Globus pallidus (tissue), 1 donor: ENCODE data around the gene PISD.
"Not testable (repeated sequence)": the region's sequence is repeated elsewhere in the genome, so short reads cannot be mapped to it uniquely, and the experiment has no call there.

Source experiments
- DNase-seq: peaks from one replicate; pipeline ENCODE4 v3.0.0-alpha.2; 2015; ENCODE audit warnings: low spot score

The PISD gene

DNA sequence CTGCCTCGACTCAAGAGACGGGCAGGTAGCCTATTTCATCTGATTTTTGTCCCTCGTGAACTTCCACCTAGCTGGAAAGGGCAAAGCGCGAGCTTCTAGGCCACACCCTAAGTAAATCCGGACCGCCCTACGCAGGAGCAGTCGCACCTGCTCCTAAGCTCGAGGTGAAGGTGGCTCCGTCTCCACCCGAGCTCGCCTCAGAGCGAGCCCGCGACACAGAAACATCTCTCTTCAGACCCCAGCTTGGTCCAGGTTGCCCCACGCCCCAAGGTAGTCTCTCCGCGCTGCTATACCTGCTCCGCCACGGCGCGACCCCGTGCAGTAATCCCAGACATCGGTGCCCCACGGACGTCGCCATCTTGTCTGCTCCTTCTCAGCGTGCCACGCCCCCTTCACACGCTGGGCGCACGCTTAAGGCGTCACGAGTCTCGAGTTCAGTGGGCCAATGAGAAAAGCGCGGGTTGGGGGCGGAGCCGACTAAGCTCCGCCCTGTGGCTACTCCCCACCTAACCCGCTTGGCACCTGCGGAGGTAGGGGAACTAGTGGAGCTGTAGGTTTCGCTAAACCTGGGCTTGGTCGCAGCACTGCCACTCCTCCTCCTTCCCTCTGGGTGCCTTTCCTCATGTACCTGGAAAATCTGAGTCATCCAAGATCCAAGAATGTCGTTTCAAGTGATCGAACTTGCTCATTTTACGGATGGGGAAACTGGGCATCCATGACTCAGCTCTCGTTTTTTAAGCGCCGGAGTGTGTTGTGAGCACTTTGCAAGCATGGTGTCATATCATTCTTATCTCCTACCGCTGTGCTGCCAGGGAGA lies at the start of gene PISD:
Gene PISD, minus strand, starts transcription at position 365 of the 817 bp plus-strand sequence. Its CDS starts 7 bp downstream, at position 358.
- DNase-seq: peak; percentile 89

DNA sequence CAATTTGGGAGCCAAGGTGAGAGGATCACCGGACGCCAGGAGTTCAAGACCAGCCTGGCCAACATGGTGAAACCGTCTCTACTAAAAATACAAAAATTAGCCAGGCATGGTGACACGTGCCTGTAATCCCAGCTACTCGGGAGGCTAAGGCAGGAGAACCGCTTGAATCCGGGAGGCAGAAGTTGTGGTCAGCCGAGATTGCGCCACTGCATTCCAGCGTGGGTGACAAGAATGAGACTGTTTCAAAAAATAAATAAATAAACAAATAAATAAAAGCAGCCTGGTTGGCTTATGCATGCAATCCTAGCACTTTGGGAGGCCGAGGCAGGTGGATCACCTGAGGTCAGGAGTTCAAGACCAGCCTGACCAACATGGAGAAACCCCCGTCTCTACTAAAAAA lies 49.2 kb upstream of the PISD start:
- DNase-seq: not testable (repeated sequence)

DNA sequence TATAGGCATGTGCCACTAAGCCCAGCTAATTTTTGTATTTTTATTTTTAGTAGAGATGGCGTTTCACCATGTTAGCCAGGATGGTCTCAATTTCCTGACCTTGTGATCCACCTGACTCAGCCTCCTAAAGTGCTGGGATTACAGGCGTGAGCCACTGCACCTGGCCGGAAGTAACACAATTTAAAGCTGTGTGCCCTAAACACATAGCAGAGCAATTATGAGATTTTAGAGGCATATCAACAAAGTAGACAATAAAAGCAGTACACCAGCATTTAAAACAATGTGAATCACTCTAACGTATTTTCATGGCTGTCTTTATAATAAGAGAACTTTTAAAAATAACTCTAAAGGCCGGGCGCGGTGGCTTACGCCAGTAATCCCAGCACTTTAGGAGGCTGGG lies 45.5 kb upstream of the PISD start:
- no peak for DNase-seq

GRCh38 chr22:31695423-31695822 lies 33.4 kb upstream of the PISD start:
- DNase-seq: no peak

DNA sequence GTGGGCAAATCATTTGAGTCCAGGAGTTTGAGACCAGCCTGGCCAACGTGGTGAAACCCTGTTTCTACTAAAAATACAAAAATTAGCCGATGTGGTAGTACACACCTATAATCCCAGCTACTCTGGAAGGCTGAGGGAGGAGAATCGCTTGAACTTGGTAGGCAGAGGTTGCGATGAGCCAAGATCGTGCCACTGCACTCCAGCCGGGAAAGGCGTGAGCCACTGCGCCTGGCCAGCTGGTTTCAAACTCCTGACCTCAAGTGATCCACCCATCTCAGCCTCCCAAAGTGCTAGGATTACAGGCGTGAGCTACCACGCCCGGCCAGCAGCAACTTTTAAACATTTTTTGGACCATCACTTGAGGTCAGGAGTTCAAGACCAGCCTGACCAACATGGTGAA lies 32.0 kb upstream of the PISD start:
- DNase-seq: not testable (repeated sequence)

DNA sequence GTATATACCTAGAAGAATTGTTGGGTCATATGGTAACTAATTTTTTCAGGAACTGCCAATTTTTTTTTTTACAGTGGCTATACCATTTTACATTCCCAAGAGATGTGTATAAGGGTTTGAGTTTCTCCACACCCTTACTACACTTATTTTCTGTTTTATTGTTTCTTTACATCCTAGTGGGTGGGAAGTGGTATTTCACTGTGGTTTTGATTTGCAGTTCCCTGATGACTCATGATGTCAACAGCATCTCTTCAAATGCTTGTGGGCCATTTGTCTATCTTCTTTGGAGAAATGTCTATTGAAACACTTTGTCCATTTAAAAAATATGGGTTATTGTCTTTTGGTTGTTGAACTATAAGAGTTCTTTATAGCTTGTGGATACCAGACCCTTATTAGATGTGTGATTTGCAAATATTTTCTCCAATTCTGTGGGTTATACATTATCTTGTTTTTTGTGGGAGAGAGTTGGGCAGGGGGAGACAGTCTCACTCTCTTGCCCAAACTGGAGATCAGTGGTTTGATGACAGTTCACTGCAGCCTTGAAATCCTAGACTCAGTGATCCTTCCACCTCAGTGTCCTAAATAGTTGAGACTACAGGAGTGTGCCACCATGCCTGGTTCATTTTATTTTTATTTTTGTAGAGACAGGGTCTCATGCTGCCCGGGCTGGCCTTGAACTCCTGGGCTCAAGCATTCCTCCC lies 30.3 kb upstream of the PISD start:
- DNase-seq: no peak

DNA sequence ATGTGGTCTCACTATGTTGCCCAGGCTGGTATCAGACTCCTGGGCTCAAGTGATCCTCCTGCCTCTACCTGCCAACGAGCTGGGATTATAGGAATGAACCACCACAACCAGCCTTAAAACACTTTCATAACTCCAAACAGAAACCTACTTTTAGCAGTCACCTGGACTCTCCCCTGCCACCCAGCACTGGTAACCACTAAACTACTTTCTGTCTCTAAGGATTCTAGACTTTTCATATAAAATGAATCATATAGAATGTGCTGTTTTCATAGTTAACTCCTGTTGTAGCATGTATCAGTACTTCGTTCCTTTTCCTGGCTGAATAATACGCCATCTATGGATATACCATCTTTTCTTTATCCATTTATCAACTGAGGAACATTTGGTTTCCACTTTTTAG lies 29.4 kb upstream of the PISD start:
- DNase-seq: no peak

DNA sequence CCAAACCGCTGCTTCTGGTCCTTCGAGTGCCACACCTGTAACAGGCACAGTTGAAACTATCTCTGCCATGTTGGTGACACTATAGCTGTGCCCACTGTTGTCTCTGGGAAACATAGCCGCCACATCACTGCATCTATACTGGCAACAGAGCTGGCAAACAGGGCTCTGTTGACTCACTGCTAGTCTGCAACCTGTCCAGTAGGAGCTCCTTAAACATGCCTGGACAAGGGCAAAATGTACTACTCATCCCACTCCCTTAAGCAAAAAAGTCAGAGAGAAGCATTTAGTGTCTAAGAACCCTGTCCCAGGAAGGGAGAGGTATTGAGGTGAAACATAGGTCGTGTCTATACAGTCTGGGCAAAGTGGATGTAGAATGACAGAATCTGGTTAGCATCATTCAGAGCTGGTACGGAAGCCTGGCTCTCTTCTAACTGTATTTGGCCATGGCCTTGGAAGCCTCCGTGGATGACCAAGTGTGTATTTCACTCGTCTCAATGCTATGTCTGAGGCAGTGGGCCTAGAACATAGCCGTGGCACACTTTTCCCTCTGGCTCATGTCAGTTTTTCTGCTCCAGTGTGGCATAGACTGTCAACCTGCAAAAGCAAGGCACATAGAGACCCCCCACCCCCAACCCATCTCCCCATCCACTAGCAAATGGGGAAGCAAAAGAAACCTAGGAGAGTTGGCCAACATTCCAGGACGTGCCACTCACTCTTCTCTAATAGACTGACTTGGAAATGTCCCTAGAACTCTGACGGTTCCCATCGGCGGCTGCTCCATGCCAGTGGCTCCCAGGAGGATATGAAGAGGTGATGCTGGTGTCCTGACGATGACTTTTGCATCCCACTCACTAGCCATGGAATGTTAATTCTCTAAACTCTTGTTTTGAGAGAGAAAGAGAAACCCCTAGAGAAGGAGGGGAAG lies 21.4 kb upstream of the PISD start:
- DNase-seq: no peak

- DNase-seq: no peak
These were observed 20.7 kb upstream of the PISD start for GRCh38 chr22:31682751-31683150.

DNA sequence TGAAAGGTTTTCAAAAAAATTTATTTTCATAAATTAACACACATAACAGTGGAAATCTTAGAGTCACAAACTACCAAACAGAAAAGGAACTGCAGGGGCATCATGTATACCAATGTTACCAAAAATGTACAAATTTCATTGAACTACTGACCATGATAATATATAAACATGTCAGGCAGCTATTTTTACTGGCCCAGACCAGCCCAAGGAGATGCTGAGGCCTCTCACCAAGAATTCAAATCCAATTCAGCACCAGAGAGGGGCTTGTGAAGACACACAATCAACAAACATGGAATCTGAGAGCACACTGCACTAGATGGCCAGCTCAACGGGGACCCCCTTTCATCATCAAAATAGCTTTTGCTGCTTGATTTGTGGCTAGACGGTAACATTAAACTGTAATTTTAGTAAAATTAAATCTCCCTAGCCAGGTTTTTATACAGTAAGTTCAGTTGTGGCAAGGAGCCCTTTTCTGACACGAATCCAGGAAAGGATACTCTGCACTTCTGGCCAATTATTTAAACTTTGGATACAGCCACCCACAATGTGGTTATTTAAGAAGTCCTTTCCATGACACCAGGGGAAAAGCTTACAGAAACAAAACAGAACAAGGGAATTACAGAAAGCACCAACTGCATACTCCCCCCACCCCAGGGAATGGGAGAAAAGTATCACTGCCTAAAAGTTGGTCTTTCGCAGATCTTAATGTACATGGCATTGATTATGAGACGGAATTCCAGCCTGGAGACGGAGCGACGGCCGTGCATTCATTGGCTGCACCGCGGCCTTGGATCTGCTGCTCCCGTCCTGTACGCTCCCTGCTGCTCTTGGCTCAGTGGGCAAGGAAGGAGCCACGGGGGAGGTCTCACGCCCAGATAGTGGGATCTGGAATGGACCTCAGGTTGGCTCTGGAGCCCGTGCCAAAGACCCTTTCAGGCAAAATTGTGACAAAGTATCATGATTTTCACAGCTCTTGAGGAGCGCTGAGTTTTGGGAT lies 19.6 kb upstream of the PISD start:
- no peak for DNase-seq

GRCh38 chr22:31680861-31681341 lies 18.9 kb upstream of the PISD start:
- DNase-seq: no peak

DNA sequence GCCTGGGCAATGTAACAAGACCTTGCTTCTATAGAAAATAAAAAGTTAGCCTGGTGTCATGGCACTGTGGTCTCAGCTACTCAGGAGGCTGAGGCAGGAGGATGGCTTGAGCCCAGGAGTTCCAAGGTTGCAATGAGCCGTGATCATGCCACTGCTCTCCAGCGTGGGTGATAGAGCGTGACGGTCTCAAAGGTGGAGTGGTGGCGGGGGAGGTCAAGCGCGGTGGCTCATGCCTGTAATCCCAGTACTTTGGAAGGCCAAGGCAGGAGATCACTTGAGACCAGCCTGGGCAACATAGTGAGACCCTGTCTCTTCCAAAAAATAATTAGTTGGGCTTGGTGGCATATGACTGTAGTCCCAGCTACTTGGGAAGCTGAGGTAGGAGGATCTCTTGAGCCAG lies 16.7 kb upstream of the PISD start:
- DNase-seq: no peak

DNA sequence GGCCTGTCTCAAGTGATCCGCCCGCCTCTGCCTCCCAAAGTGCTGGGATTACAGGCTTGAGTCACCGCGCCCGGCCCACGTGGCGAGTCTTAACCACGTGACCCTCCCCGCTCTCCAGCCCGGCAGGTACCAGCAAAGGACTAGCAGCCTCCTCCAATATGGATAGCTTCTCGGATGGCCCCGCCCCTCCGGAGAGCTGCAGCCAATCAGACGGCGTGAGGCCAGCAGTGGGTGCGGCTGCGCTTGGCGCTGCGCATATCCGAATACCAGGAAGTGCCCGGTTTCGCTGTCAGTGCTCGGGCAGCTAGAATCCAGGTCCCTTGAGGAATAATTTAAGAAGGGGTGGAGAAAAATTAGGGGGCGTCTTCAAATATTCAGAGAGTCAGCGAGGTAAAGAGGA lies 14.7 kb upstream of the PISD start:
- DNase-seq: peak; percentile 86

DNA sequence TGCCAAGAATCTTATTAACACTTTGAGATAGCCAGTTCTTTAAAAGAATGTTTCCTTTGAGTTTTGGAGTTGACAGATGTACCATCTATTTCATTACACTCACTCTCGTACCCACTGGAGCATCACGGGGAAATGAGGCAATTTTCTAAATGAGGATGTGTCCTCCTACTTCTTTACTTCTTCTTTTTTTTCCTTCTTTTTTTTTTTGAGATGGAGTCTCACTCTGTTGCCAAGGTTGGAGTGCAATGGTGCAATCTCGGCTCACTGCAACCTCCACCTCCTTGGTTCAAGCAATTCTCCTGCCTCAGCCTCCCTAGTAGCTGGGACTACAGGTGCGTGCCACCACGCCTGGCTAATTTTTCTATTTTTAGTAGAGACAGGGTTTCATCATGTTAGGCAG lies 12.2 kb upstream of the PISD start:
- peak; percentile 12 for DNase-seq

DNA sequence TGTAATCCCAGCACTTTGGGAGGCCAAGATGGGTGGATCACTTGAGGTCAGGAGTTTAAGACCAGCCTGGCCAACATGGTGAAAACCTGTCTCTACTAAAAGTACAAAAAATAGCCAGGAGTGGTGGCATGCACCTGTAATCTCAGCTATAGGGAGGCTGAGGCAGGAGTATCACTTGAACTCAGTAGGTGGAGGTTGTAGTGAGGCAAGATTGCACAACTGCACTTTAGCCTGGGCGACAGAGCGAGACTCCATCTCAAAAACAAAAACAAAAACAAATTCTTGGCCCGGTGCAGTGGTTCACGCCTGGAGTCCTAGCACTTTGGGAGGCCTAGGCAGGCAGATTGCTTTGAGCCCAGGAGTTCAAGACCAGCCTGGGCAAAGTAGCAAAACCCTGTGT lies 6.8 kb upstream of the PISD start:
- not testable (repeated sequence) for DNase-seq

DNA sequence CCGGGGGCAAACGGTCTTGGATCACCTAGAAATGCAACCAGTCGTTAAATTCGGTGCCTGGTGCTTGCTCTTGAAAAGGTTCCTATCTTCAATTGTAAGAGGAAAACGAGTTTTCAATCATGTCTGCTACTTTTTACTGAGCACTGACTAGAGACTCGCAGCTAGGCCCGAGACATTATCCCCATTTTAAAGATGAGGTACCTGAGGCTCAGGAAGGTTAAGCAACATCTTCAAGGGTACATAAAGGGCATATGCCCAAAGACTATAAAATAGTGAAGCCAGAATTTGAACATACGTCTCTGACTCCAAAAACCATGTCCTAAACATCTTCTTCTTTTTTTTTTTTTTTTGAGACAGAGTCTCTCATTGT lies 638 bp upstream of the PISD start:
- no peak for DNase-seq

- not testable (repeated sequence) for DNase-seq
These were observed 1.1 kb downstream of the PISD start for GRCh38 chr22:31660860-31661341.

DNA sequence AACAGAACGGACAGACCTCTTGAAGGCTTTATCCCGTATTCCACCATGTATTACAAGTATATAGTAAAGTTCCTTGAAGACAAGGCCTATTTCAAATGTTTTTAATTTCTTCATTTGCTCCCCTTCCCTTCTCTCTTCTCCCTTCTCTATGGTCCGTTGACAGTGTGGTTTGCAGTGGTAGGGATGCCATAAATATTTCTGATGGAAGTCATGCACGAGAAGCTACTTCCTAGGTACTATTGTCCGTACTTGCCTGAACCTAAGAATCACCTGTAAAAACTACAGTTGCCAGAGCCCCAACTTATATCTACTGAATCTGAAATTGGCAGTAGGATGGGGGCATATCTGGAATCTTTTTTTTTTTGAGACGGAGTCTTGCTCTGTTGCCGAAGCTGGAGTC lies 2.8 kb downstream of the PISD start:
- no peak for DNase-seq

GRCh38 chr22:31654408-31654807 lies 7.6 kb downstream of the PISD start:
- DNase-seq: no peak

- no peak for DNase-seq
These were observed 8.1 kb downstream of the PISD start for GRCh38 chr22:31653944-31654343.
